Inflammatory macrophage treated with lipopolysaccharide for 1 hour (primary cell): ENCODE data around the gene METTL5.

Experiments used
- DNase-seq, 2 donors: peaks; one replicate each; pipeline ENCODE4 v3.0.0-alpha.2; 2020 to 2022

Gene METTL5

DNA sequence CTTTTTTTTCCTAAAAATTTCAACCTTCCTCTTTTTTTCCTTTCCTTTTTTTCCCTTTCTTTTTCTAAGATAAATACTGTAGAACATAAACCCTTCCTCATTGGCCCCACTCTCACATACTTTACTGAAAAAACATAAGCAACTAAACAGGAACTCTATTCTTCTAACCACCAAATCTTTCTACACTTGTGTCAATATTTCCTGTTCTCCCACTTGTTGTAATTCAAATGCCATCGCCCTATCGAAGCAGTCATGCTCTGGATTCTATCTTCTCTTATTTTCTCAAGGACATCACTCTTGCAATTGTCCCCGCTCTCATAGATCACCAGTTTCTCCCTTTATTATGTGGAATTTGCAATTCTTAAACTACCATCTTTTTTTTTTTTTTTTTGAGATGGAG is 46.3 kb downstream of the METTL5 start:
- DNase-seq, result peak; percentile 28 to 38

DNA sequence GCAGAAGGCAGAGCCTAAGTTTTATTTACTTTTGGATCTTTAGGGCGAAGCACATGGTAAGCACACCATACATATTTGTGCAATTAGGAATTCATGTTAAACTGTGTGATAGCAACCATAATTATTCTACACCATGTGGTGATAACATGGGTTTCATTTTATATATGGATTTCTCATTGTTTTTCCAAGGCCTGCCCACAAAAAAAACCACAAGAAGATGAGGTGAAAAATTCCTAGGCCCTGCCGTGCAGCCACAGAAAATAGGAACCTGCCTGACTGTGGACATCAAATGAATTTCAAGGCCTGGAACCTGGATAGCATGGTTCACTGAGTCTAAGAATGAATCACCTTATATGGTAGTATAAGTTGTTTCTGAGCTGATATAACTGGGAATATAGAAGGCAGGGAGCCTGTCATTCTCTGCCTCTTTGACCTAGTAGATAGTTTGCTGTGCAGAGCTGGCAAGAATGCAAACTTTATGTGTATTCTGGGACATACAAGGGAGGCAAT is 48.4 kb downstream of the METTL5 start:
- no peak for DNase-seq

DNA sequence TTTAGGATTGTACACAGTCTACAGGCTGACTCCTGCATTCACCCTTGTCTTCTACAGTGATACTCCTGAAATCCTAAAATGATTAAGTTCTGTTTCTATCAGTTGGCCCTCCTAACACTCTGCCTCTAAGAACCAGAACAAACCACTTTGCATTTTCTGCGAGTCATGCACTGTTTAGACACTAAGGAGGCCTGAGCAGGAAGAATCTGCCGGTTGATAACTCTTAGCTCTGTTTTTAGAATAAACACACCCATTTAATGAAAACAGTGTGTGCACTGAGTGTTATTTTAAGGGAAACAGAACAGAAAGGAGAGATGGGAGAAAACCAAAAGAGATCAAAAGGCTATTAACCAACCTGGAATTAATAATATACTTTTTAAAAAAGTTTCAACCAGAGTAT is 48.9 kb downstream of the METTL5 start:
- DNase-seq, result no peak

DNA sequence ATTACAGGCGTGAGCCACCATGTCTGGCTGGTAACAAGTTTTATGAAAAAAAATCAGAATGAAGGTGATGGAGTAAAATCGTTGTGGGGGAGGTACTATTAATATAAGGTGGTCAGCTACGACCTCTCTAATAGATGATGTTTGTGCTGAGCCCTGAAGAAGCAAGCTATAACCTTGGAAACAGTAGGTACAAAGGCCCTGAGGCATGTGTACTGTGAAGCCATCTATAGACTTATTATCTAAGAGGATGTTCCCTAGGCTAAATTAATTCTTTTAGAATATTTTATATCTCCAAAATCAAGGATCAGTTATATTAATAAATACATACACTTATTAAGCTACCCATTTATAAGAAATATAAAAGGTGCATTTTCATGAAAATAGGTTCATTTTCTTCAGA is 49.4 kb downstream of the METTL5 start:
- DNase-seq, result no peak

DNA sequence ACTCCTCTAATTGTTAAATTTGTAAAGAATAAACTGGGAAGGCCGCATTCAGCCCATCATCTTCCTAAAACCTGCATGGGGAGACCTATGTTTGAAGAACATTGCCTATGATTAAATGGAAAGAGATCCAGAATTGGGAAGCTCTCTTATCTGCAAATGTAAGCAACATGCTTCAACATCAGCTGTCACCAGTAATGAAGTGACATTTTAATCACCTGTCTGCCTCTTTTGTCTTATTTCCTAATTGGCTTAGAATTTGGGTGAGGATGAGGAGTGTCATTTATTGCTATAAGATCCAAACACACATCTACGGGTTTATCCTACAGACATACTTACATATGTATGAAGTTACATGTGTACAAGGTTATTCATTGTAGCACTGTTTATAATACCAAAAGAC is 52.1 kb downstream of the METTL5 start:
- DNase-seq, result no peak

DNA sequence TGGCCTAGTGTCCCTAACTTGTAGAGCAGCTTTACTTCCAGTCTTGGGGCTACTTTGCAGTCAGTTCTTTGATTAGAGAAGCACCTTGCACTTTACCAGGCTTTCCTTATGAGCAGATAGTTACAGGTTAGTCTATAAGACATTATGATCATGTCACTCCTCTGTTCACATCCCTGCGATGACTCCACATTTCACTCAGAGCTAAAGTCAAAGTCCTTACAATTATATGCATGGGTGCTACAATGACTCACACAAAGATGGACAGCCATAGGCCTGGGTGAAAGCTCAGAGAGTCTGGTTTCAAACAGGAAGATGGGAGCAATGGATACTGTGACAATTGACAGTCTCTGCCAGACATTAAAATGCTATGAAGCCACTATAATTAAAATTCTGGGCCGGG is 53.1 kb downstream of the METTL5 start:
- DNase-seq, result no peak

DNA sequence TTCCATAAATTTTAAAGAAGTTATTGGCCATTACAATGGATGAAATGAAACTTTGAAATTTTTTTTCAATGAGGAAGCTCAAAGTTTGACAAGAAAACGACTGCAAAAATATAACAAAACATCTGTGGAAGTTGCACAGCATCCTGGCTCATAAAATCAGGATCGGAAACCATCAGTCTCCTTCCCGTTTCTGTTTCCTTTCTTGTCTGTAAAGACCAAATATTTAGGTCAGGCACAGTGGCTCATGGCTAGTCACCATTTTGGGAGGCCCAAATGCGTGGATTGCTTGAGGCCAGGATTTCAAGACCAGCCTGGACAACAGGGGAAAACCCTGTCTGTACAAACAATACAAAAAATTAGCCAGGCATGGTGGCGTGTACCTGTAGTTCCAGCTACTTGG is 53.7 kb downstream of the METTL5 start:
- peak; percentile 13 to 44 for DNase-seq

DNA sequence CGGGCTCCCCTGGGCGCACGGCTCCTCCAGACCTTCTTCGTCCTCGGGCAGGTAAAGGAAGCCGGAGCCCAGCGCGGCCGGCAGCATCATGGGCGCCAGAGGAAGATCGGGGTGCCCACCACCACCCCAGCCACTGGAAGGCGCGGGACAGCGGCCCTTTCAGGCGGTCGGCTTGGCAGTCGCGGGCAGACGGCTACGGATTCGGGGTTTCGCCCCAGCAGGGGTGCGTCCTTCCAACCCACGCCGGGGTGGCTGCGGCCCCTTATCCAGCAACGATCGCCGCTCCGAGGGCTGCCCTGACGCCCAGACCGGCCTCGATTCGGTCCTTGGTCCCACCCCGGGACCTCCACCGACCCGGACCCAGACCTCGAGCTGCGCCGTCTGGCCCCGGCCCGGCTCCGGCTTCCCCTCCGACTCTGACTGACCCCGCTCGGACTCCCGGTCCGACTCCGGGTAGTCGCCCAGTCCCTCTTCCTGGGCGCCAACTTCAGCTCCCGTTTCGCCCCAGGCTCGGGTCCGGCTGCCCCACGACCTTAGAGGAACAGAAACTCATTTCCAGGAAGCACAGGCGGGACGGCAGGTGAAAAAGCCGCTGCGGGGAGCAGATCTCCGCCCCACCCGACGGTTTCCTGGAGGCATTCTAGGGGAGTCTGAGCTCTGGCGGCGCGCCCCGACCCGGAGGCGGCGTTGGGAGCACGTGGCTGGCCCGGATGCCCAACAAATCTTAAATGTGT is 56.3 kb downstream of the METTL5 start:
- DNase-seq, result peak in 1 of 2 donors; percentile 5

DNA sequence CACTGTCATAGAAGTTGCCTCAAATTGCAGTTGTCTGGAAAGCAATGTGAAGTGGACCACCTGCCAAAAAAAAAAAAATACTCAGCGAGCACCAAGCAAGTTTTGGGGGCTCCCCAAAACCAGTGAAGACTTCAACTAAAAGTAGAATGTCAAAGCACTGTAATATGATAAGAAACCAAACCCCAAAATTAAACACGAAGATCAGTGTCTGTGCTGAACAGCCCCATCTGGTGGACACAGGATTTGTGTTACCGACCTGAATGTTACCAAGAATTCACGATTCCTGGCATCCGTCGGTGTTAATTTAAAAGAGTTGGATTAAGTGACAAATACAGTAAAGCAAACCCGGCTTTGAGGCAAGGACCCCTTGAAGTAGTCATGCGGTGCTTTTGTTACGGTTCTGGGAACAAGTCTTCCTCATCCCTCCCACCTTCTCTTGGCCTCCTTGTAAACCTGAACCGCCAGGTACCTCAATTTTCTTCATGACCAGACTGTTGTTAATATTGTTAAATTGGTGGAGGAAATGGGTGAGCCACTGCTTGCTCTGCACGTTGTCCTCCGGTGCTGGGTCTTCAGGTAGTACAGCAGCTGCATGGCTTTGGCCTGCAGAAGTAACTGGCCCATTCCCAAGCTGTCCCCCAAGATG is 57.3 kb downstream of the METTL5 start:
- peak; percentile 32 to 72 for DNase-seq

DNA sequence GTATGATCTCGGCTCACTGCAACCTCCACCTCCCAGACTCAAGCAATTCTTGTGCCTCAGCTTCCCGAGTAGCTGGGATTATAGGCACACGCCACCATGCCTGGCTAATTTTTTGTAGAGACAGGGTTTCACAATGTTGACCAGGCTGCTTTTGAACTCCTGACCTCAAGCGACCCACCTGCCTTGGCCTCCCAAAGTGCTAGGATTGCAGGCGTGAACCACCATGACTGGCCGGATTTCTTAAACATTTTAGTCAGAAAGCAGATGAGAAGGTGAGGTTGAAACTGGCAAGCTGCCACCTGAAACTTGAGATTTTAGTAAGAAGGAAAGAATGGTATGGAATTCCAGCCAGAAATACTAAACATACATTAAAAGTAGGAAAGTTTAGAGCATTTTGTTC is 59.2 kb downstream of the METTL5 start:
- no peak for DNase-seq

DNA sequence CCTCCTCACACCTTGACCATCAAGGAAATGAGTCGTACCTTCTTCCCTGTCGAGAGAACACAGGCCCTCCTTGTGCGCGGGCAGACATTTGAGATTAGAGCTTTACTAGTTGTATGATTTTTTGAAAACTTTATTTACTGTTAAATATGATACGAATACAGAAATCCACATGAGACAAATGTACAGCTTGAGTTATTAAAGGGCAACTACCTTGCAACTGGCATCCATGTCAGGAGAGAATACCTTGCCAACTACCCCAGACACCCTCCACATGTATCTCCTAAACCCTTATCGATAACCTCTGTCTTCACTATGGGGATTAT is 62.8 kb downstream of the METTL5 start:
- DNase-seq, result no peak
